Stimulated activated CD4-positive, alpha-beta T cell treated with anti-CD3 and anti-CD28 coated beads, TNF-alpha, amount 100 ng/mL, for 24 hours (primary cell): ENCODE results near the gene DRG1.
"Not testable (repeated sequence)": the region's sequence is repeated elsewhere in the genome, so short reads cannot be mapped to it uniquely, and the experiment has no call there.

ENCODE experiments used
- DNase-seq, 3 experiments: peaks; one replicate each; pipeline ENCODE4 v3.0.0-alpha.2; 2020; ENCODE audit warnings: low read depth in 3 of 3

The DRG1 gene

DNA sequence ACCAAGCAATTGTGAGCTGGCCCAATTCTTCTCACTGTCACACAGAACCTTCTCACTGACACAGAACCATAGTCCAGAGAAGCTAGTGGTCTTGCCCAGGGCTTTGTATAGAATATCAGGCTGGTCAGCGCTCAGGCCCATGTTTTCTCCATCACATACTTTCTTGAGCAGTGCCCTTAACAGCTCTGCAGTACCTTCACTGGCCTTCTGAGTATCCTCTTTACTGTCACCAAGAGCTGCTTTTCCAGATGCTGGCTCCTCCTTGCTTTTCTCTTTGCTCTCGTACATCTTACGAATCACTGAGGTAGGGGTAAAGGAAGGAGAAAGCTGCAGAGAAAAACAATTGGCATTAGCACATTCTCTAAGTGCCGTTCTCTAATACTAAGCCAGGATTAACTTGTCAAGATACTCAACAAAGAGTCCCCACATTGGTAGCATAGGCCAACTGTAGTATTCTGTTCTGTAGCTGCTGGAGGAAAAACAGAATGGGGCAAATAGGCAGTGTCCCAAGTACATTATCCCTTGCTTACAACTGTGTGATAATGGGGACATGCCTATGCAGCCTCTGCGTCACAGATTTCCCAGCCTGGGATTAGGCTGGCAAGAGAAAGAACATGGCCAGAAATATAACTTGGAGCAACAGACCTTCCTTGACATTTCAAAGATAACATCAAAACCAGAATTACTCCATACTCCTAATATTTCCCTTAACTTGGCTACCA is 43.5 kb downstream of the DRG1 start:
- DNase-seq: no peak

- DNase-seq: no peak
Observed at GRCh38 chr22:31443516-31443915, 44.1 kb downstream of the DRG1 start.

- no peak for DNase-seq
Observed at GRCh38 chr22:31445642-31446041, 46.2 kb downstream of the DRG1 start.

DNA sequence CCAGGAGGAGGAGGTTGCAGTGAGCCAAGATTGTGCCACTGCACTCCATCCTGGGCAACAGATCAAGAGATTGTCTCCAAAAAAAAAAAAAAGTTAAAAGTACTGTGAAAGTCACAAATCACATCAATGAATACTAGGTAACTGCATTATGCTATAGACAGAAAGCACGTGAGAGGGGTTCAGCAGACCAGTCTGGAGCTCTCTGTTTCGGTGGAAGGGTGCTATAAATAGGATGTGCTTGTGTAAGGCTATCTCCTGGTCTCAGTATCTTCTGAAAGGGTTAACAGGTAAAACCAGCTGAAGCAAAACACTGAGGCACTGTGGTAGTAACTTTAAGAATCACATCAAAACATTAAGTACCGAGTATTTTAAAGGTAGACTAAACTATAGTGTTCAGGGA is 46.8 kb downstream of the DRG1 start:
- no peak for DNase-seq

- DNase-seq: no peak
Observed at GRCh38 chr22:31446767-31447166, 47.4 kb downstream of the DRG1 start.

DNA sequence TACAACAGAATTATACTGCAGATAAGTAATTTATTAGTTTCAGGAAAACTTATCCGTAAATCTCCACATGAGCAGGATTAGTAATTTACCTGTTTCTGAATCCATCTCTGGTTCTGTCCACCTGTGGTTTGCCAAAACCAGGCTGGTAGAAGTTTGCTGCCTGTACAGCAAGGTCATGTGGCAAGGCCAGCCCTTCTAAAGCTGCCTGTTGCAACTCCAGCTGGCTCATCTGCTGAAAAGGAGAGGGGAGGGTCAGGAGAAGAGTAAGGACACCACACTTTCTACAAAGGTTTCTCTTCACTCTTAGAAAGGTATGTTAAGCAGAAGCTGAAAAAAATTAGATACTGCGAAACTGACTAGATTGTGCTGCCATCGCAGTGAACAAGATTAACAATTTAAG is 47.9 kb downstream of the DRG1 start:
- no peak for DNase-seq

- no peak for DNase-seq
Observed at GRCh38 chr22:31448382-31448781, 49.0 kb downstream of the DRG1 start.

- no peak for DNase-seq
Observed at GRCh38 chr22:31449506-31449905, 50.1 kb downstream of the DRG1 start.

DNA sequence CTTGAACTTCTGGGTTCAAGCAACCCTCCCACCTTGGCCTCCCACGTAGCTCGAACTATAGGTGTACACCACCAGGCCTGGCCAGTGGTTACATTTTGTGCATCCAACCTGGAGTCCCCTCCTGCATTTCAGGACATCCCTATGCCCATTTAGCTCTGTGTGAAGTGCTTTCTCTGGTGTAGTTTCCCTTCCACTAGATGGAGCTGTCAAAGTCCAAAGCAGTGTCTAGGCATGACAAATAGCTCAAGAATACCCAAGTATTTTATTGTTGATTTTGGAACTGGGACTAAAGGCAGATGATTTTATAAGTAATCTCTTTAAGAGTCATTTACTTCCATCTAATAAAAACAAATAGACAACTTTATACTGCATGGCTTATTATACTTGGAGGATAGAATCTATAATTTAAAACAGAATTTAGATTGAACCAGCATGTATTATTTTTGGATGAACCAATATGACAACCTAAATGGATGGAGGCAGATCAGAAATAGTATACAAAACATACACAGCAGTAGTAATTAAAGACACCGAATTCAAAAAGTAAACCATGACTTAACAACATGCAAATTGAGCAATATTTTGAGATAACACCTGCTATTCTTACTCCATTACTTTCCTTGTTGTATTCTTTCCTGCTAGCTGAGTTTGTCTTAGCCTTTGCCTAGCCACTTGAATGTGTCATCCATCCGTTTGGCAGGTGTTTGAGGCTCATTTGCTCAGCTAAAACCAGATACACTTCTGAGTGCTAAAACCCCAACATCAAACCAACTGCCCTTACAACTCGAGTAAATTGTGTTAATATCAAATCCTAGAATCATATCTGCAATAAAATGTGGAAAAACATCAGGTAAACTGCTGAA is 52.5 kb downstream of the DRG1 start:
- no peak for DNase-seq

- DNase-seq: no peak
Observed at GRCh38 chr22:31461699-31462098, 62.3 kb downstream of the DRG1 start.

DNA sequence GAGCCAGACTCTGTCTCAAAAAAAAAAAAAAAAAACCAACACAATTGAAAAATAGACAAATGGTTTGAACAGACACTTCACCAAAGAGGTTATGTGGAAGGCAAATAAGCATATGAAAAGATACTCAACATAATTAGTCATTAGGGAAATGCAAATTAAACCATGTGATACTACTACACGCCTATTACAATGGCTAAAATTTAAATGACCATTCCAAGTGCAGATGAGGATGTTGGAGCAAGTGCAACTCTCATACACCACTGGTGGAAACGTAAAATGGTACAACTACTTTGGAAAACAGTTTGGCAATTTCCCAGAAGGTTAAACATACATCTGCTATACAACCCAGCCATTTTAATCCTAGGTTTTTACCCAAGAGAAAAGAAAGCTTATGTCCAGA is 65.9 kb downstream of the DRG1 start:
- DNase-seq: no peak

DNA sequence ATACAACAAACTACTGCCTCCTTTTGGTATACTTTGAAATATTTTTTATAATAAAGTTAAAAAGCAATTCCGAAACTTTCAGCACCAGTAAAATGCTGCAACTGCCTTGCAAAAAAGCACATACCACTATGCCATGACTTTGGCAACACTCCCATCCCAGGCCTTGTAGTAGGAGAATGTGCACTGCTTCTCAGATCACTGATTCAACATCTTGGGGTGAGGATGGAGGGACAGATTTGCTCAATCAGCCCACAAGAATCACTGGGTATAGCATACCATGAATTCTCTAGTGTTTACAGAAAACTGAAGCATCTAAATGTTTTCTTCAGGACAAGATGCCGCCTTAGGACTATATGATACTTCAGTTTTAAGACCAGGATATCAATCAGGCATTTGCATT is 75.3 kb downstream of the DRG1 start:
- DNase-seq: no peak

DNA sequence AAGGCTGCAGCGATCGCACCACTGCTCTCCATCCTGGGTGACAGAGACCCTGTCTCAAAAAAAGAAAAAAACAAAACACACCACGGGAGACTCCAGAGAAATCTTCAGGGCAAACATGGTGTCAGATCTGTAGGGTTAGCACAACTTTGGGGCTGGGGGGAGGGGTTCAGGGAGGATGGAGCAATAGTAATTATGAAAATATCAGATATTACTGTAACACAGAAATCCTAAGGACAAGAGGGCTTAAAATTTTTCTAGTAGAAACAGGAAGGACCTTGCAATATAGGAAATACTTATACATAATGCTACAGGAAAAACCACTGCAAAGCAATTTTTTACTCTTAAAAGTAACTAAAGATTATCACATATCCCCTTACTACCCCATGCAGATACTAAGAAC is 76.4 kb downstream of the DRG1 start:
- DNase-seq: no peak

GRCh38 chr22:31477329-31477728 is 77.9 kb downstream of the DRG1 start:
- no peak for DNase-seq

- no peak for DNase-seq
Observed at GRCh38 chr22:31481129-31481528, 81.7 kb downstream of the DRG1 start.

DNA sequence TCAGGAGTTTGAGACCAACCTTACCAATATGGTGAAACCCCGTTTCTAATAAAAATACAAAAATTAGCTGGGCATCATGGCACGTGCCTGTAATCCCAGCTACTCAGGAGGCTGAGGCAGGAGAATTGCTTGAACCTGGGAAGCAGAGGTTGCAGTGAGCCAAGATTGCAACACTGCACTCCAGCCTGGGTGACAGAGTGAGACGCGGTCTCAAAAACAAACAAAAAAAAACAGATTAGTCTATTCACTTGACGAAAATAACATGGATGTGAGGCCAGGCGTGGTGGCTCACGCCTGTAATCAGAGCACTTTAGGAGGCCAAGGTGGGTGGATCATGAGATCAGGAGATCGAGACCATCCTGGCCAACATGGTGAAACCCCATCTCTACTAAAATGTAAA is 83.1 kb downstream of the DRG1 start:
- not testable (repeated sequence) for DNase-seq
